Memory B cell (primary cell): ENCODE measurements around the gene KCNA2.

Source experiments
- ATAC-seq: fragments of 150-1000 bp; cut with Tn5 transposase; 2 replicates; pipeline ENCODE4 v1.10.0; 2021; ENCODE audit warnings: low read depth, mild to moderate bottlenecking, moderate library complexity
- DNase-seq, 2 donors: peaks; one replicate each; pipeline ENCODE4 v3.0.0; 2022; ENCODE audit warnings: low spot score in 2 of 2
- H3K27ac Mint-ChIP-seq: one replicate; pipeline ENCODE4 v1.8.0; 2022; ENCODE audit warnings: mild to moderate bottlenecking, moderate library complexity, mixed read lengths
- H3K27me3 Mint-ChIP-seq: one replicate; pipeline ENCODE4 v1.8.0; 2022; ENCODE audit warnings: mixed read lengths
- H3K36me3 Mint-ChIP-seq: one replicate; pipeline ENCODE4 v1.8.0; 2022; ENCODE audit warnings: mild to moderate bottlenecking, mixed read lengths
- H3K4me1 Mint-ChIP-seq: one replicate; pipeline ENCODE4 v1.8.0; 2022; ENCODE audit warnings: mixed read lengths
- H3K4me3 Mint-ChIP-seq: one replicate; pipeline ENCODE4 v1.8.0; 2022; ENCODE audit warnings: mild to moderate bottlenecking, moderate library complexity, mixed read lengths
- H3K9me3 Mint-ChIP-seq: one replicate; pipeline ENCODE4 v1.8.0; 2022; ENCODE audit warnings: mixed read lengths

Gene KCNA2

GRCh38 chr1:110582378-110582777, 23.8 kb downstream of the KCNA2 start:
- H3K4me1 Mint-ChIP-seq: no peaks in the 10 kb centered on the region
- no peak overlapping the region for H3K4me3 Mint-ChIP-seq
- H3K36me3 Mint-ChIP-seq: no peaks in the 10 kb centered on the region
- H3K9me3 Mint-ChIP-seq: no peaks in the 10 kb centered on the region
- no peak for DNase-seq
- peaks cover 7% of the 10 kb centered on the region for H3K27me3 Mint-ChIP-seq
- H3K27ac Mint-ChIP-seq: no peak overlapping the region
- no peak for ATAC-seq

- no peak for DNase-seq
- Mint-ChIP-seq H3K9me3 (no peaks in the 10 kb centered on the region), H3K27me3 (peaks cover 8% of the 10 kb centered on the region), H3K4me1 (no peaks in the 10 kb centered on the region), H3K36me3 (no peaks in the 10 kb centered on the region), H3K27ac (no peak overlapping the region), H3K4me3 (no peak overlapping the region)
- ATAC-seq: no peak
These were observed 24.4 kb downstream of the KCNA2 start for GRCh38 chr1:110581682-110582145.

- Mint-ChIP-seq H3K4me1 (peaks cover 2% of the 10 kb centered on the region), H3K36me3 (no peaks in the 10 kb centered on the region), H3K9me3 (peaks cover 2% of the 10 kb centered on the region), H3K4me3 (no peak overlapping the region), H3K27ac (no peak overlapping the region), H3K27me3 (peaks cover 11% of the 10 kb centered on the region)
- ATAC-seq: no peak
- DNase-seq: no peak
These were observed 25.9 kb downstream of the KCNA2 start for GRCh38 chr1:110580244-110580643.

GRCh38 chr1:110579460-110579859, 26.7 kb downstream of the KCNA2 start:
- no peaks in the 10 kb centered on the region for H3K36me3 Mint-ChIP-seq
- H3K9me3 Mint-ChIP-seq: peaks cover 2% of the 10 kb centered on the region
- H3K4me3 Mint-ChIP-seq: no peak overlapping the region
- peaks cover 2% of the 10 kb centered on the region for H3K4me1 Mint-ChIP-seq
- DNase-seq (no peak), ATAC-seq (no peak)
- H3K27me3 Mint-ChIP-seq: peaks cover 11% of the 10 kb centered on the region
- no peak overlapping the region for H3K27ac Mint-ChIP-seq

- H3K4me3 Mint-ChIP-seq: no peak overlapping the region
- H3K9me3 Mint-ChIP-seq: peaks cover 2% of the 10 kb centered on the region
- H3K27ac Mint-ChIP-seq: no peak overlapping the region
- no peaks in the 10 kb centered on the region for H3K36me3 Mint-ChIP-seq
- DNase-seq (no peak), ATAC-seq (no peak)
- H3K4me1 Mint-ChIP-seq: peaks cover 2% of the 10 kb centered on the region
- H3K27me3 Mint-ChIP-seq: peaks cover 10% of the 10 kb centered on the region
These were observed 29.7 kb downstream of the KCNA2 start for GRCh38 chr1:110576441-110576840.

GRCh38 chr1:110573314-110573713, 32.8 kb downstream of the KCNA2 start:
- Mint-ChIP-seq H3K4me1 (peaks cover 2% of the 10 kb centered on the region), H3K27me3 (peaks cover 14% of the 10 kb centered on the region), H3K9me3 (peaks cover 2% of the 10 kb centered on the region), H3K36me3 (no peaks in the 10 kb centered on the region), H3K27ac (no peak overlapping the region), H3K4me3 (no peak overlapping the region)
- ATAC-seq (no peak), DNase-seq (no peak)

- peaks cover 2% of the 10 kb centered on the region for H3K9me3 Mint-ChIP-seq
- H3K36me3 Mint-ChIP-seq: no peaks in the 10 kb centered on the region
- no peak overlapping the region for H3K27ac Mint-ChIP-seq
- ATAC-seq (no peak), DNase-seq (no peak)
- no peak overlapping the region for H3K4me3 Mint-ChIP-seq
- peaks cover 14% of the 10 kb centered on the region for H3K27me3 Mint-ChIP-seq
- H3K4me1 Mint-ChIP-seq: peaks cover 2% of the 10 kb centered on the region
These were observed 33.4 kb downstream of the KCNA2 start for GRCh38 chr1:110572751-110573150.

GRCh38 chr1:110570901-110571300, 35.3 kb downstream of the KCNA2 start:
- ATAC-seq: no peak
- DNase-seq: no peak
- Mint-ChIP-seq H3K27me3 (peaks cover 17% of the 10 kb centered on the region), H3K4me3 (no peak overlapping the region), H3K9me3 (no peaks in the 10 kb centered on the region), H3K27ac (no peak overlapping the region), H3K4me1 (no peaks in the 10 kb centered on the region), H3K36me3 (no peaks in the 10 kb centered on the region)

- ATAC-seq: no peak
- Mint-ChIP-seq H3K27me3 (peaks cover 18% of the 10 kb centered on the region), H3K4me3 (no peak overlapping the region), H3K27ac (no peak overlapping the region), H3K36me3 (no peaks in the 10 kb centered on the region), H3K4me1 (no peaks in the 10 kb centered on the region), H3K9me3 (no peaks in the 10 kb centered on the region)
- DNase-seq: no peak
These were observed 35.9 kb downstream of the KCNA2 start for GRCh38 chr1:110570307-110570706.

- no peak for ATAC-seq
- no peaks in the 10 kb centered on the region for H3K36me3 Mint-ChIP-seq
- H3K4me1 Mint-ChIP-seq: no peaks in the 10 kb centered on the region
- H3K27me3 Mint-ChIP-seq: peaks cover 22% of the 10 kb centered on the region
- H3K9me3 Mint-ChIP-seq: no peaks in the 10 kb centered on the region
- DNase-seq: no peak
- no peak overlapping the region for H3K4me3 Mint-ChIP-seq
- H3K27ac Mint-ChIP-seq: no peak overlapping the region
These were observed 39.3 kb downstream of the KCNA2 start for GRCh38 chr1:110566836-110567235.

GRCh38 chr1:110565565-110565964, 40.6 kb downstream of the KCNA2 start:
- no peak overlapping the region for H3K27ac Mint-ChIP-seq
- H3K4me3 Mint-ChIP-seq: no peak overlapping the region
- no peaks in the 10 kb centered on the region for H3K4me1 Mint-ChIP-seq
- DNase-seq (no peak), ATAC-seq (no peak)
- no peaks in the 10 kb centered on the region for H3K36me3 Mint-ChIP-seq
- H3K9me3 Mint-ChIP-seq: no peaks in the 10 kb centered on the region
- peaks cover 16% of the 10 kb centered on the region for H3K27me3 Mint-ChIP-seq

- no peaks in the 10 kb centered on the region for H3K4me1 Mint-ChIP-seq
- no peaks in the 10 kb centered on the region for H3K9me3 Mint-ChIP-seq
- no peak overlapping the region for H3K4me3 Mint-ChIP-seq
- ATAC-seq: no peak
- H3K36me3 Mint-ChIP-seq: no peaks in the 10 kb centered on the region
- DNase-seq: no peak
- H3K27ac Mint-ChIP-seq: no peak overlapping the region
- peaks cover 15% of the 10 kb centered on the region for H3K27me3 Mint-ChIP-seq
These were observed 43.1 kb downstream of the KCNA2 start for GRCh38 chr1:110563089-110563488.

- no peak overlapping the region for H3K4me3 Mint-ChIP-seq
- no peak overlapping the region for H3K27ac Mint-ChIP-seq
- H3K27me3 Mint-ChIP-seq: peaks cover 16% of the 10 kb centered on the region
- ATAC-seq: no peak
- no peaks in the 10 kb centered on the region for H3K9me3 Mint-ChIP-seq
- no peaks in the 10 kb centered on the region for H3K4me1 Mint-ChIP-seq
- no peaks in the 10 kb centered on the region for H3K36me3 Mint-ChIP-seq
- no peak for DNase-seq
These were observed 44.6 kb downstream of the KCNA2 start for GRCh38 chr1:110561596-110561995.

GRCh38 chr1:110559157-110559556, 47.0 kb downstream of the KCNA2 start:
- Mint-ChIP-seq H3K9me3 (no peaks in the 10 kb centered on the region), H3K27ac (no peak overlapping the region), H3K4me1 (no peaks in the 10 kb centered on the region), H3K27me3 (peaks cover 11% of the 10 kb centered on the region), H3K36me3 (no peaks in the 10 kb centered on the region), H3K4me3 (no peak overlapping the region)
- ATAC-seq: no peak
- DNase-seq: no peak

- Mint-ChIP-seq H3K27ac (no peak overlapping the region), H3K4me1 (no peaks in the 10 kb centered on the region), H3K4me3 (no peak overlapping the region), H3K36me3 (no peaks in the 10 kb centered on the region), H3K9me3 (no peaks in the 10 kb centered on the region), H3K27me3 (peaks cover 15% of the 10 kb centered on the region)
- no peak for DNase-seq
- no peak for ATAC-seq
These were observed 48.7 kb downstream of the KCNA2 start for GRCh38 chr1:110557481-110557880.

- Mint-ChIP-seq H3K27ac (no peak overlapping the region), H3K9me3 (no peaks in the 10 kb centered on the region), H3K36me3 (no peaks in the 10 kb centered on the region), H3K27me3 (peaks cover 15% of the 10 kb centered on the region), H3K4me3 (no peak overlapping the region), H3K4me1 (no peaks in the 10 kb centered on the region)
- no peak for ATAC-seq
- no peak for DNase-seq
These were observed 49.7 kb downstream of the KCNA2 start for GRCh38 chr1:110556471-110556807.
